Nephron (organoid): ENCODE measurements around the gene IQGAP1.

Source experiments
- H3K27ac Mint-ChIP-seq, 3 experiments: 2 replicates each; pipeline ENCODE4 v1.8.0; 2020; ENCODE audit warnings: mixed read lengths in 3 of 3, mild to moderate bottlenecking in 2 of 3, moderate library complexity in 1 of 3
- H3K27me3 Mint-ChIP-seq: 2 replicates; pipeline ENCODE4 v1.8.0; 2021; ENCODE audit warnings: low read depth, mild to moderate bottlenecking, moderate library complexity, mixed read lengths
- H3K36me3 Mint-ChIP-seq: 2 replicates; pipeline ENCODE4 v1.8.0; 2020; ENCODE audit warnings: low read depth, mixed read lengths
- H3K4me1 Mint-ChIP-seq: 2 replicates; pipeline ENCODE4 v1.8.0; 2020; ENCODE audit warnings: mixed read lengths
- H3K4me3 Mint-ChIP-seq, 3 experiments: 2 replicates each; pipeline ENCODE4 v1.8.0; 2020; ENCODE audit warnings: mild to moderate bottlenecking in 3 of 3, mixed read lengths in 3 of 3, moderate library complexity in 2 of 3
- H3K9me3 Mint-ChIP-seq: 2 replicates; pipeline ENCODE4 v1.8.0; 2020; ENCODE audit warnings: mixed read lengths
- CTCF ChIP-seq, 3 experiments: fragments of 200-600 bp; sonication (generic); IDR thresholded peaks; one replicate each; pipeline ENCODE4 v1.5.0; 2021; ENCODE audit warnings: antibody characterized with exemption in 3 of 3; ENCODE audit not compliant: unreplicated experiment in 3 of 3

IQGAP1 gene

GRCh38 chr15:90389513-90389912 is 1.5 kb downstream of the IQGAP1 start:
- peak overlapping the region in 2 of 3 experiments; percentile 58 to 68 for H3K27ac Mint-ChIP-seq
- TF ChIP-seq CTCF (IDR thresholded peaks at IDR 0.05; ENCODE audit: unreplicated experiment in 3 of 3), result no peak
- H3K36me3 Mint-ChIP-seq, result peaks cover 25% of the 10 kb centered on the region
- peaks cover 61% of the 10 kb centered on the region for H3K4me1 Mint-ChIP-seq
- peak overlapping the region; percentile 81 to 87 (median 82) for H3K4me3 Mint-ChIP-seq
- H3K27me3 Mint-ChIP-seq, result no peaks in the 10 kb centered on the region
- no peaks in the 10 kb centered on the region for H3K9me3 Mint-ChIP-seq

GRCh38 chr15:90393040-90393439 is 5.0 kb downstream of the IQGAP1 start:
- Mint-ChIP-seq H3K9me3 (no peaks in the 10 kb centered on the region), H3K27me3 (no peaks in the 10 kb centered on the region), H3K36me3 (peaks cover 39% of the 10 kb centered on the region), H3K4me3 (peak overlapping the region in 1 of 3 experiments; percentile 45), H3K27ac (no peak overlapping the region), H3K4me1 (peaks cover 64% of the 10 kb centered on the region)
- no peak for TF ChIP-seq CTCF (IDR thresholded peaks at IDR 0.05; ENCODE audit: unreplicated experiment in 3 of 3)

- Mint-ChIP-seq H3K36me3 (peaks cover 39% of the 10 kb centered on the region), H3K27ac (peak overlapping the region; percentile 6 to 51 (median 26)), H3K27me3 (no peaks in the 10 kb centered on the region), H3K9me3 (no peaks in the 10 kb centered on the region), H3K4me1 (peaks cover 59% of the 10 kb centered on the region), H3K4me3 (no peak overlapping the region)
- no peak for TF ChIP-seq CTCF (IDR thresholded peaks at IDR 0.05; ENCODE audit: unreplicated experiment in 3 of 3)
Observed at GRCh38 chr15:90394074-90394473, 6.0 kb downstream of the IQGAP1 start.

- H3K27me3 Mint-ChIP-seq, result no peaks in the 10 kb centered on the region
- H3K4me1 Mint-ChIP-seq, result peaks cover 54% of the 10 kb centered on the region
- H3K4me3 Mint-ChIP-seq, result no peak overlapping the region
- H3K9me3 Mint-ChIP-seq, result no peaks in the 10 kb centered on the region
- H3K36me3 Mint-ChIP-seq, result peaks cover 39% of the 10 kb centered on the region
- TF ChIP-seq CTCF (IDR thresholded peaks at IDR 0.05; ENCODE audit: unreplicated experiment in 3 of 3), result no peak
- peak overlapping the region; percentile 6 to 51 (median 26) for H3K27ac Mint-ChIP-seq
Observed at GRCh38 chr15:90394748-90395442, 6.9 kb downstream of the IQGAP1 start.

GRCh38 chr15:90396321-90396720 is 8.3 kb downstream of the IQGAP1 start:
- Mint-ChIP-seq H3K27ac (peak overlapping the region in 1 of 3 experiments; percentile 5), H3K9me3 (no peaks in the 10 kb centered on the region), H3K36me3 (peaks cover 33% of the 10 kb centered on the region), H3K27me3 (no peaks in the 10 kb centered on the region), H3K4me3 (no peak overlapping the region), H3K4me1 (peaks cover 54% of the 10 kb centered on the region)
- no peak for TF ChIP-seq CTCF (IDR thresholded peaks at IDR 0.05; ENCODE audit: unreplicated experiment in 3 of 3)
